GM10266 (cell line): ENCODE measurements around the gene SYT2.

Experiments
- DNase-seq: peaks from one replicate; pipeline ENCODE4 v3.0.0; 2012; ENCODE audit errors: extremely low spot score
- CTCF ChIP-seq: IDR thresholded peaks from 2 replicates; pipeline ENCODE4 v1.5.1; 2012; ENCODE audit warnings: mild to moderate bottlenecking, low read depth; ENCODE audit not compliant: control insufficient read depth, insufficient read depth; ENCODE audit errors: missing control alignments

Gene SYT2

GRCh38 chr1:202703191-202703590, 7.1 kb downstream of the SYT2 start:
- TF ChIP-seq CTCF: no peak
- DNase-seq: no peak

GRCh38 chr1:202702088-202702487, 8.2 kb downstream of the SYT2 start:
- no peak for DNase-seq
- no peak for TF ChIP-seq CTCF

- no peak for DNase-seq
Measured at GRCh38 chr1:202701200-202701599, 9.1 kb downstream of the SYT2 start.

GRCh38 chr1:202700061-202700460, 10.2 kb downstream of the SYT2 start:
- TF ChIP-seq CTCF: no peak
- DNase-seq: no peak

More at GRCh38 chr1:202701200-202701599, 9.1 kb downstream of the SYT2 start:
- no peak for TF ChIP-seq CTCF

- no peak for DNase-seq
- TF ChIP-seq CTCF: no peak
Measured at GRCh38 chr1:202698276-202698675, 12.0 kb downstream of the SYT2 start.

GRCh38 chr1:202697038-202697437, 13.2 kb downstream of the SYT2 start:
- DNase-seq: no peak
- no peak for TF ChIP-seq CTCF

- DNase-seq: no peak
- no peak for TF ChIP-seq CTCF
Measured at GRCh38 chr1:202694314-202694713, 15.9 kb downstream of the SYT2 start.
